Measurements from ENCODE around the gene SCN1B.

Gene SCN1B

GRCh38 chr19:35030257-35031071 lies at the start of gene SCN1B:
Gene SCN1B (plus strand): TSS chr19:35030470. CDS start chr19:35030821, 351 bp downstream.
- H3K27ac ChIP-seq: peak within 1 kb of the TSS; percentile 48; the same call in 1 of the 2 replicates
- TF ChIP-seq, protein P1, sequence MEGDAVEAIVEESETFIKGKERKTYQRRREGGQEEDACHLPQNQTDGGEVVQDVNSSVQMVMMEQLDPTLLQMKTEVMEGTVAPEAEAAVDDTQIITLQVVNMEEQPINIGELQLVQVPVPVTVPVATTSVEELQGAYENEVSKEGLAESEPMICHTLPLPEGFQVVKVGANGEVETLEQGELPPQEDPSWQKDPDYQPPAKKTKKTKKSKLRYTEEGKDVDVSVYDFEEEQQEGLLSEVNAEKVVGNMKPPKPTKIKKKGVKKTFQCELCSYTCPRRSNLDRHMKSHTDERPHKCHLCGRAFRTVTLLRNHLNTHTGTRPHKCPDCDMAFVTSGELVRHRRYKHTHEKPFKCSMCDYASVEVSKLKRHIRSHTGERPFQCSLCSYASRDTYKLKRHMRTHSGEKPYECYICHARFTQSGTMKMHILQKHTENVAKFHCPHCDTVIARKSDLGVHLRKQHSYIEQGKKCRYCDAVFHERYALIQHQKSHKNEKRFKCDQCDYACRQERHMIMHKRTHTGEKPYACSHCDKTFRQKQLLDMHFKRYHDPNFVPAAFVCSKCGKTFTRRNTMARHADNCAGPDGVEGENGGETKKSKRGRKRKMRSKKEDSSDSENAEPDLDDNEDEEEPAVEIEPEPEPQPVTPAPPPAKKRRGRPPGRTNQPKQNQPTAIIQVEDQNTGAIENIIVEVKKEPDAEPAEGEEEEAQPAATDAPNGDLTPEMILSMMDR (conservative IDR thresholded peaks at IDR 0.05): peak; percentile 15; the same call in 1 of the 2 replicates

- no peak overlapping the region for H3K27ac ChIP-seq
- TF ChIP-seq, protein P1 (conservative IDR thresholded peaks at IDR 0.05): no peak
Observed at GRCh38 chr19:34982275-34982674, 48.0 kb upstream of the SCN1B start.

DNA sequence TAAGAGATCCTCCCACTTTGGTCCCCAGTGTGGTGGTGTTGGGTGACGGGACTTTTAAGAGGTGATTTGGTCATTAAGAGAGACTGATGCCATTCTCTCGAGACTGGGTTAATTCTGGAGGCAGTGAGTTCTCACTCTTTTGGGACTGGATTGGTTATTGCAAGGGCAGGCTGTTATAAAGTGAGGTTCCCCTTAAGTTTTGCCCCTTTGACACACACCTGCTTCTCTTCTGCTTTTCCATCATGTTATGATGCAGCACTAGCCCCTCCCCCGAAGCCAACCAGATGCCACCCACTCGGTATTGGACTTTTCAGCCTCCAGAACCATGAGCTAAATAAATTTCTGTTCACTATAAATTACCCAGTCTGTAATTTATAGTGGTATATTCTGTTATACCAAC lies 46.5 kb upstream of the SCN1B start:
- TF ChIP-seq, protein P1 (conservative IDR thresholded peaks at IDR 0.05): no peak
- no peak overlapping the region for H3K27ac ChIP-seq

GRCh38 chr19:34984287-34984686 lies 46.0 kb upstream of the SCN1B start:
- TF ChIP-seq, protein P1 (conservative IDR thresholded peaks at IDR 0.05): no peak
- no peak overlapping the region for H3K27ac ChIP-seq

DNA sequence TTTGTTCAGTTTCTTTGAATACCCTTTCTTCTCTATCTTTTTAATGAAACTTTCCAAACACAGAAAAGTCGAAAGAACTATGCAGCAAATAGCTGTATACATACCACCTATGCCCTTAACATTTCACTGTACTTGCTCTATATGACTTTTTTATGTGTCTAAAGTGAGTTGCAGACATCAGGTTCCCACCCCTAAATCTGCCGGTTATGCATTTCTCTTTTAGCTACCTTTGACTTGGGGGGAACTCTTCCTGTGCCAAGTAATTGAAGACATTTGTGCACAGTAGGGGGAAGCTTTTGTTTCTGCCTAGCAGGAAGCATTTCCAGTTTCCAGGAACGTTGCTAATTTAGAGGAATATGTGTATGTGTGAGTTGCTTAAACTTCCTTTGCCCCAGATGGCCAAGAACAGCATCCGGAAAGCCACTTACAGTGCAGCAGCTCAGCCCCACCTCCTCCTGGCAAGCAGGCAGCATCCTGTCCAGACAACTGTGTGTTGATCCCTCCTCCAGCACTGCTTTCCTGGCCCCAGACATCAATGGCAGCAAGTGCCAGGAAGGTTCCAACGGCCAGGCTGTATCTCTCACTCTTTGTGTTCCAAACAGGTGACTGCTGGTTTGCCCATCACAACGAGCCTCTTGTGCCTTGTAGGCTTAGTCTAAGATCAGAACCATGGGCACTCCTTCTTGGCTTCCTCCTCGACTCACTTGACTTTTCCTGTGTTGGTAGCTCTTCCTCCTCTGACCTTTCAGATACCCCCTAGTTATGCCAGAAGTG lies 44.8 kb upstream of the SCN1B start:
- TF ChIP-seq, protein P1 (conservative IDR thresholded peaks at IDR 0.05): no peak
- H3K27ac ChIP-seq: peak overlapping the region; percentile 62

DNA sequence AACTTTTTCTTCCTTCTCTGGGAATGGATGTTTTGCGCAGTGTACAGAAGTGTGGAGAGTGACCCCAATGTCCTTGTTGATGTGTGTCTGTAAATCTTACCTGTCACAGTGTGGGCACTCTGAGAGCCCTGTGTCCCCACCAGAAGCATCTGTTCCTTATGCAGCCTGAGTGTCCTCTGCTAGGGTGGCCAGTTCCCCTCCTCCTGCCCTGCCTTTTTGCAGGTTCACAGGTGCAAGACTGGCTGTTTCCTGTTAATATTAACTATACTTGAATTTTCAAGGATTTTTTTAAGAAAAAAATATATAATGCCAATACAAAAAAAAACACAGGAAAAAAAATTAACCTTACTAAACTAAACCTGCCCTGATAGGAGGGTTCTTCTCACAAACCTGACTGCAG lies 42.2 kb upstream of the SCN1B start:
- H3K27ac ChIP-seq: no peak overlapping the region
- TF ChIP-seq, protein P1 (conservative IDR thresholded peaks at IDR 0.05): no peak

GRCh38 chr19:34989298-34989697 lies 41.0 kb upstream of the SCN1B start:
- TF ChIP-seq, protein P1 (conservative IDR thresholded peaks at IDR 0.05): no peak
- no peak overlapping the region for H3K27ac ChIP-seq

Measured in VCaP (cell line).